ENCODE results near the gene BACE2. TPM values are rescaled to one million over a fixed set of nuclear protein-coding genes. Genes with fewer than 3 reads are reported as not detected.

Gene BACE2
- total and polyA plus RNA-seq, 2 of the 13 experiments (the other 11 are each of a cell fraction or from before 2014, with no cell fraction given), result 0.07 to 0.11 TPM

DNA sequence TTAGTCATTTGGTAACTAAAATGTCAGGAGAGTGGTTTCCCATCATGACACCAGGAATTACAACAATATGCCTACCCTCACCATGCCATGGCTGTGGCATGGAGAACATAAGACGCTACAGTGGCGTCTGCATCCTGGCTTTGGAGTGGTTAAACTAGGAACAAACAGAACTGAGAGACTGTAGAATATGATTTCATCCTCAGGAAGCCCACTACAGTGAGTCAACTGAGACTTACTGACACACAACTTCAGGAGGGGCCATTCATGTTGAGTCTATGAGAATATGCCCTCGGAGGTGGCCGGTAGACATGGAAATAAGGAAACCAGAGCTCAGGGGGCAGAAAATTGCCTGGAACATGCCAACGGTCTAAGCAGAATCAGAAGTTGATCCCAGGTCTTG is 5.9 kb upstream of the BACE2 start:
- no TSS peak for BruUV-seq (replicated peaks)
- FAIRE-seq (no peak), DNase-seq (ENCODE audit: low spot score) (no peak), ATAC-seq (no peak)
- H3K9me3 ChIP-seq (ENCODE audit: low read length), result peaks cover 8% of the 10 kb centered on the region
- no peaks in the 10 kb centered on the region for H3K79me2 ChIP-seq (ENCODE audit: insufficient read depth, low read length)
- no peak overlapping the region for H3K9ac ChIP-seq (ENCODE audit: insufficient read depth, low read depth, low read length)
- no peak overlapping the region for H3K27ac ChIP-seq (ENCODE audit: extremely low read length, insufficient read depth, low read length)
- no peak overlapping the region for H3K4me2 ChIP-seq (ENCODE audit: low read depth, low read length)
- no peaks in the 10 kb centered on the region for H3K36me3 ChIP-seq (replicated peaks in 1 of 2; ENCODE audit: control insufficient read depth in 1 of 2, insufficient read depth in 2 of 2, low read length in 2 of 2)
- H3K27me3 ChIP-seq (ENCODE audit: control insufficient read depth in 1 of 2, insufficient read depth in 2 of 2, low read length in 2 of 2), result peaks cover under 1 to 34% of the 10 kb centered on the region in 2 experiments; a peak in 2 of 5 replicates
- H3K4me3 ChIP-seq (replicated peaks in 1 of 3; ENCODE audit: insufficient read depth in 1 of 3, low read depth in 2 of 3, low read length in 3 of 3), result no peak overlapping the region
- no peak overlapping the region for H2AFZ ChIP-seq (ENCODE audit: low read length)
- H3K4me1 ChIP-seq (ENCODE audit: insufficient read depth, low read length), result no peaks in the 10 kb centered on the region
- intact Hi-C loops (cut with micrococcal nuclease; ENCODE audit: unreplicated experiment), result no loop called here
- ChIA-PET POLR2A (no interaction called here), CTCF (ENCODE audit: low intra/inter-chr PET ratio, low total read pairs) (no interaction called here)
- WGBS (ENCODE audit: low lambda C conversion rate), result 16% methylated on average over 5 of the region's 5 CpGs
- TF ChIP-seq ZFP90 (CRISPR knock-in tag; IDR thresholded peaks at IDR 0.05; ENCODE audit: borderline replicate concordance) (no peak), GATA4 (IDR thresholded peaks at IDR 0.05; ENCODE audit: borderline replicate concordance, low read depth) (no peak), MBNL3 (CRISPR knock-in tag; conservative IDR thresholded peaks at IDR 0.05) (no peak), ZNF619 (CRISPR knock-in tag; IDR thresholded peaks at IDR 0.05) (no peak), YEATS4 (CRISPR knock-in tag; IDR thresholded peaks at IDR 0.05; ENCODE audit: borderline replicate concordance) (no peak), ELK4 (CRISPR knock-in tag; IDR thresholded peaks at IDR 0.05; ENCODE audit: borderline replicate concordance) (no peak), NR0B2 (CRISPR knock-in tag; IDR thresholded peaks at IDR 0.05) (no peak), TEAD3 (CRISPR knock-in tag; optimal IDR thresholded peaks at IDR 0.05; ENCODE audit: borderline replicate concordance) (no peak), ATM (IDR thresholded peaks at IDR 0.05; ENCODE audit: borderline replicate concordance) (no peak), HOMEZ (CRISPR knock-in tag; IDR thresholded peaks at IDR 0.05; ENCODE audit: low read depth) (no peak), ZNF160 (CRISPR knock-in tag; IDR thresholded peaks at IDR 0.05) (no peak), GZF1 (CRISPR knock-in tag; IDR thresholded peaks at IDR 0.05) (no peak), ZNF431 (CRISPR knock-in tag; IDR thresholded peaks at IDR 0.05; ENCODE audit: borderline replicate concordance, low read depth) (no peak), RXRA (CRISPR knock-in tag; IDR thresholded peaks at IDR 0.05) (no peak)
- TF ChIP-seq, protein P1, sequence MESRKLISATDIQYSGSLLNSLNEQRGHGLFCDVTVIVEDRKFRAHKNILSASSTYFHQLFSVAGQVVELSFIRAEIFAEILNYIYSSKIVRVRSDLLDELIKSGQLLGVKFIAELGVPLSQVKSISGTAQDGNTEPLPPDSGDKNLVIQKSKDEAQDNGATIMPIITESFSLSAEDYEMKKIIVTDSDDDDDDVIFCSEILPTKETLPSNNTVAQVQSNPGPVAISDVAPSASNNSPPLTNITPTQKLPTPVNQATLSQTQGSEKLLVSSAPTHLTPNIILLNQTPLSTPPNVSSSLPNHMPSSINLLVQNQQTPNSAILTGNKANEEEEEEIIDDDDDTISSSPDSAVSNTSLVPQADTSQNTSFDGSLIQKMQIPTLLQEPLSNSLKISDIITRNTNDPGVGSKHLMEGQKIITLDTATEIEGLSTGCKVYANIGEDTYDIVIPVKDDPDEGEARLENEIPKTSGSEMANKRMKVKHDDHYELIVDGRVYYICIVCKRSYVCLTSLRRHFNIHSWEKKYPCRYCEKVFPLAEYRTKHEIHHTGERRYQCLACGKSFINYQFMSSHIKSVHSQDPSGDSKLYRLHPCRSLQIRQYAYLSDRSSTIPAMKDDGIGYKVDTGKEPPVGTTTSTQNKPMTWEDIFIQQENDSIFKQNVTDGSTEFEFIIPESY (CRISPR knock-in tag; IDR thresholded peaks at IDR 0.05), result no peak
- TF ChIP-seq, protein P2, sequence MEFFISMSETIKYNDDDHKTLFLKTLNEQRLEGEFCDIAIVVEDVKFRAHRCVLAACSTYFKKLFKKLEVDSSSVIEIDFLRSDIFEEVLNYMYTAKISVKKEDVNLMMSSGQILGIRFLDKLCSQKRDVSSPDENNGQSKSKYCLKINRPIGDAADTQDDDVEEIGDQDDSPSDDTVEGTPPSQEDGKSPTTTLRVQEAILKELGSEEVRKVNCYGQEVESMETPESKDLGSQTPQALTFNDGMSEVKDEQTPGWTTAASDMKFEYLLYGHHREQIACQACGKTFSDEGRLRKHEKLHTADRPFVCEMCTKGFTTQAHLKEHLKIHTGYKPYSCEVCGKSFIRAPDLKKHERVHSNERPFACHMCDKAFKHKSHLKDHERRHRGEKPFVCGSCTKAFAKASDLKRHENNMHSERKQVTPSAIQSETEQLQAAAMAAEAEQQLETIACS (CRISPR knock-in tag; IDR thresholded peaks at IDR 0.05), result no peak
- in situ Hi-C loops (cut with HindIII; ENCODE audit: extremely low pct_ligation_motif_present, low pct_unique_long_range_greater_than_20kb), result no loop called here
- H4K20me1 ChIP-seq (ENCODE audit: insufficient read depth, low read length), result no peaks in the 10 kb centered on the region
